ENCODE data around the gene LSM10.

- TF ChIP-seq CTCF (IDR thresholded peaks at IDR 0.05; ENCODE audit: low read depth, low read length, poor library complexity, severe bottlenecking) (no peak), EZH2phosphoT487 (IDR thresholded peaks at IDR 0.05; ENCODE audit: borderline replicate concordance, low read length) (no peak)
Measured at GRCh38 chr1:36352125-36352909, 45.4 kb downstream of the LSM10 start.
